ENCODE measurements around the gene ATP1A1.

ATP1A1 gene

DNA sequence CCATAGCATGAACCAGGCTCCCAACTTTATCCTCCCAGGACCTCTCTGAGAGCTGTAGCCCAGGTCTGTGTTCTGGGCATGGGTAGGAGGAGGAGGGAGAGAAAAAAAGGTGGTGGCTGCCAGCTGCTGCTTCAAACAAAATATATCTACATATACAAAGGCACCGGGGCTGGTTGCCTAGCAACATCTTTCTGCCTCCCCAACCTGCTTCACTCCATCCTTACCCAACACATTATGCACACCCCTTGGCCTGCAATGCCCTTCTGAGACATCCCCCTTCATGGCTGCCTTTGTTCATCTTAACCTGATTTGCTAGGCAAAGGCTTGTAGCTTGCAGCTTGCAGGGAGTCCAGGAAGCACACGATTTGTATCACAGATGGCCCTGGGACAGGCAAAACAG lies 27.2 kb upstream of the ATP1A1 start:
- DNase-seq: no peak

DNA sequence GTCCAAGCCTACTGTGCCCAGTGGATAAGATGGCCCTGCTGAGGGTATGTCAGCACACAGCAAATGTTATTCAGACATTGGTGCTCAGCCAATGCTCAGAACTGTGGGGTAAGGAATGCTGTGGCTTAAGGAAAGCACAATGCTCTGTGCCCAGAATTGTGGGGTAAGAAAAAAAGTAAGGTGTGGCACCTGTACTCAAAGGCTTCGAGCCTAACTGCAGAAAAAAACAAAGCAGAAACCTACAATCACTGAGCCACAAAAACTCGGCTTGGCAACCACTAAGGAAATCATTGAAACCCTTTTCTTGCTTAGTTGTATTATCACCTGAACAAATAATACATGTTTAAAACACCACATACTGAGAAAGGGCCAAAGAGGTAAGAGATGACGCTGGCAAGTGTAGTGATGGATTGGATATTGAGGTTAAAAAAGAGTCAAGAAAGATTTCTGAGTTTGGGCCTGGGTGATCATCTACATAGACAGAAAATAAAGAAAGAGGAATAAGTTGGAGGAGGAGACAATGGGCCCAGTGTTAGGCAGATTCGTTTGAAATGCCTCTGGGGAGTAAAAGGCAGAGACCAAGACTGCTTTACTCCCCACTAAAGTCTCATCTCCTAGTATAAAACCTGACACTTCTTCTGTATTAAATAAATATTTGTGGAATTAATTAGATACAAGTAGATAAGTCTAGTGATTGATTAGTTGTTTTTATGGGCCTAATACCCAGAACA lies 25.9 kb upstream of the ATP1A1 start:
- DNase-seq: no peak

DNA sequence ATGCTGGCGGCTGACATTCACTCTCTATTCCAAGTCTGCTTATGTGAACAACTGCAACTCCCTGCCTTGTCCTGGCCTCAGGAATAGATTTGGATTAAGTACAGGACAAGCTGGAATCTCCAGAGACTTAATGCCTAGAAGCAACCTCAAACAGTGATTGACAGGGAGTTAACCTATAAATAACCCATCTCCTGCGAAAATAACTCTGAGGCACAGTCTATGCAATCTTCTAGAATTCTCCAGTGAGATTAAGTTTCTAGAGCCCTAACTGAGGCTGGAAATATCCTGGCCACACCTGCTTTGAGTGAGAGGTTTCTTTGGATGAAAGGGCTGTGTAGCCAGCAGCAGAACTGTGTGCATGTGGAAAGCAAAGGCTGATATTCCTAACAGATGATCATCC lies 25.3 kb upstream of the ATP1A1 start:
- DNase-seq: no peak

DNA sequence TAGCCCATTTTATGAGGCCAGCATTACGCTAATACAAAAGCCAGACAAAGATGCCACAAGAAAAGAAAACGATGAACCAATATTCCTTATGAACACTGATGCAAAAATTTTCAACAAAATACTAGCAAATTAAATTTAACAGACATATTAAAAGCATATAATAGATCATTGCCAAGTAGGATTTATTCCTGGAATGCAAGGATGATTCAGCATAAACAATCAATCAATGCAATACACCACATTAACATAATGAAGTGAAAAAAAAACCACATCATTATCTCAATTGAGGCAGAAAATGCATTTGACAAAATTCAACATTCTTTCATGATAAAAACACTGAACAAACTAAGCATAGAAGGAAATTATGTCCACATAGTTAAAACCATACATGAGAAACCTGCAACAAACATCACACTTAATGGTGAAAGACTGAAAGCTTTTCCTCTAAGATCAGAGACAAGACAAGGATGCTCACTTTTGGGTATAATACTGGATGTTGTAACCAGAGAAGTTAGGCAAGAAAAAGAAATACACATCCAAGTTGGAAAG lies 22.9 kb upstream of the ATP1A1 start:
- DNase-seq: no peak

DNA sequence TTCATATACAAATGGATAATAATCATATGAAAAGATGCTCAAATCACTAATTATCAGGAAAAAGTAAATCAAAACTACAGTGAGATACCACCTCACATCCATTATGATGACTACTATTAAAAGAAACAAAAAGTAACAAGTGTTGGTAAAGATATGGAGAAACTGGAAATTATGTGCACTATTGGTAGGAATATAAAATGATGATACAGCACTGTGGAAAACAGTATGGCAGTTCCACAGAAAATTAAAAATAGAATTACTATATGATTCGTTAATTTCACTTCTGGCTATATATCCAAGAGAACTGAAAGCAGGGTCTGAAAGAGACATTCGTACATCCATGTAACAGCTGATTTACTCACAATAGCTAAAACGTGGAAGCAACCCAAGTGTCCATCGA lies 21.1 kb upstream of the ATP1A1 start:
- no peak for DNase-seq

DNA sequence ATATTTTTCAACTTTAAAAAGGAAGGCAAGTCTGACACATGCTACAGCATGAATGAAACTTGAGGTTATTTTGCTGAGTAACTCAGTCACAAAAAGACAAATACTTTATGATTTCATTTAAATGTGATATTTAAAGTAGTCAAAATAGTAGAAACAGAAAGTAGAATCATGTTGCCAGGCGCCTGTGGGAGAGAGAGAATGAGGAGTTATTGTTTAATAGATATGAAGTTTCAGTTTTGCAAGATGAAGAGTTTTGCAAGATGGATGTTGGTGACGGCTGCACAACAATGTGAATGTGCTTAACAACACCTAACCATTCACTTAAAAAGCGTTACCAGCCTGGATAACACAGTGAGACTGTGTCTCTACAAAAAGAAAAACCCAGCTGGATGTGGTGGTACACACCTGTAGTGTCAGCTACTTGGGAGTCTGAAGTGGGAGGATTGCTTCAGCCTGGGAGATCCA lies 20.7 kb upstream of the ATP1A1 start:
- no peak for DNase-seq

DNA sequence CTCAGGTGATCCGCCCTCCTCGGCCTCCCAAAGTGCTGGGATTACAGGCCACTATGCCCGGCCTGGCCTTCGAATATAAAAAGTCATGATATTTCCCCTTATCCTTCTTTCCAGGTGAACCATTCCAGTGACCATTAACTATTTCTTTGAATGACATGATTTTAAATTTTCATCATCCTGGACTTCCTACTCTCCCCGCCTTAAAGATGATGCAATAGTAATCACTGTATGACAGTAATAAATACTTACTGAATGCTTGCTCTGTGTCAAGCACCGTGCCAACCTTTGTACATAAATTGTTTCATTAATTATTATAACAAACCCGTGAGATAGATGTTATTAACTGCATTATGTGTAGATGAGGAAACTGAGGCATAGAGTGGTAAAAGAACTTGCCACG lies 19.9 kb upstream of the ATP1A1 start:
- no peak for DNase-seq

DNA sequence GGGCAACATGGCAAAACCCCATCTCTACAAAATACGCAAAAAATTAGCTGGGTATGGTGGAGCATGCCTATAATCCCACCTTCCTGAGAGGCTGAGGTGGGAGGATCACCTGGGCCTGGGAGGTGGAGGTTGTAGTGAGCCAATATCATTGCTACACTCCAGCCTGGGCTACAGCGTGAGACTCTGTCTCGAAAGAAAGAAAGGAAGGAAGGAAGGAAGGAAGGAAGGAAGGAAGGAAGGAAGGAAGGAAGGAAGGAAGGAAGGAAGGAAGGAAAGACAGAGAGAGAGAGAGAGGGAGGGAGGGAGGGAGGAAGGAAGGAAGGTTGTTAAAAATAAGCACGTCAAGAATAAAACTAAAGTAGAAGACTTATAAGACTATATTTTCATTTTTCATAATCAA lies 17.0 kb upstream of the ATP1A1 start:
- DNase-seq: no peak

DNA sequence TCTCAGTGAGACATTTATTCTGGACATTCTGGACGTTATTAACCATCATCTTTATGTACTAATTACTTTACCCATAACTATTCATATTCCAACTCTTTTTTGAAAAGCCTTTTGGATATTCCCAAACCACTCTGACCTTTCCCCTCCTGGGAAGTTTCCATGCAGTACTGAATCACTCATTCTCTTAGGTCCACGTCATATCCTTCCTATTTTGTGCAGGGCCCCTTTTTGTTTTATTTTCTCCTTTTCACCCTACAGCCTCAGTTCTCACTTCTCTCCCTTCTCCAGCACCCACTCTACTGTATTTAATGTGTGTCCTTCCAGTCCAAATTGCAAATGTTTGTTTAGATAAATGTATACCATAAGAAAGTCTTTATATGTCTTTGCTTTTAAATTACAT lies 16.4 kb upstream of the ATP1A1 start:
- DNase-seq: no peak

DNA sequence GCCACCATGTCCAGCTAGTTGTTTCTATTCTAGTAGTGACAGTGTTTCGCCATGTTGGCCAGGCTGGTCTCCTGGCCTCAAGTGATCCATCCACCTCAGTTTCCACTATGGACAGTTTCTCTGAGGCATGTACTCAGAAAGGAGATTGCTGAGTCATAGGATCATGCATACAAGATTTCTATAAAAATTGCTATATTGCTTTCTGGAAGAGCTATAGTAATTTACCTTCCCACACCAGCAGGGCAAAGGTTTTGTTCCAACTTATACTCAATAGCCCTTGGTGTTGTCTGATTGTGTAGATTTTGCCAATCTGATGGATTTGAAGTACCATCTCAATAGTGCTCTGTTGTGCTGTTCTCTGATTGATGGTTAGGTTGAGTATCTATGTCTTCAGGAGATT lies 15.6 kb upstream of the ATP1A1 start:
- no peak for DNase-seq

DNA sequence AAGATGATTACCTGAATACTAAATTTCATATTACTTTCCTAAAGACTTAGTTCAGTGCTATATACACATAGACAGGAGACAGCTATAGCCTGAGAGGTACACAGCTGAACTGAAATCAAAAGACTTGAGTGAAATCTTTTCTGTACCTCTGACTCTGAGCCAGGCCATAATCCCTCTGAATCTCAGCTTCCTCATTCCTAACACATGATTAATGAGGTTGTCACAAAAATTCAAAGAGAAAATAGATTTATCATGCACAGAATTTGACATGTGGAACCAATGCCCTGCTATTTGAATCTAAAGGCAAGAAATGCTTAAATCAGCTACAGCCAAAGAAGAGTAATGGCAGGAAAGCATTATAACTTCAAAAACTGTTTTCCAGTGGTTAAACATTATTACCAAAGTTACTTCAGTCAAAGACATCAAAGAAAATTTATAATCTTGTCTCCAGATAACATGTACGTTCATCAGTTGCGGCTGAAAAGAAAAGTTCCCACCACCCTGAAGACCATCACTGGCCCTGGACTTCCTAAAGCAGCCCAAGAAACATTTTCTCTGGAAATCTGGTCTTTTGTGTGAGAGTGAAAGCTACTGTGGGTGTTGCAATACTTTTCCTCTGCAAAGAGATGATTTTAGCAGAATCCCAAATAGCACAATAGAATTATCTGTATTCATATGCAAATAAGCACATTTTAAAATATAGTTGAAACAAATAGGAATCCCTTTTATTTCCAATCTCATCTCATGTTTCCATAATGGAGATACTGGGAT lies 13.8 kb upstream of the ATP1A1 start:
- DNase-seq: no peak

DNA sequence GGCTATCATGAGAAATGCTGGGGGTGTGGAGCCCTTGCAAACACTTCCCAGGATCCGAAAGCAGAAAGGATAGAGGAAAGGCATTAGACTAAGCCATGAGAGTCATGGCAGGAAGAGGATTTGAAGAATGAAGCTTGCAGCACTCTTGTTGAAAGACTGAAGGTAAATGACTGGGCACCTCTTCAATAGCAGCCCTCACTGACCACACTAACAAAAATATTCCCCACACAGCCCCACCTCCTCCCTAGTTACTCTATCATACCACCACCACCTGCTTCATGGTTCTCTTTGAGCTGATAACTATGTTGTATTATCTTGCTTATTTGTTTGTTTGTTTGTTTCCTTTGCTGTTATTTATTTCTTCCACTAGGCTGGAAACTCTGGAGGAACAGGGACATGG lies 13.2 kb upstream of the ATP1A1 start:
- no peak for DNase-seq

DNA sequence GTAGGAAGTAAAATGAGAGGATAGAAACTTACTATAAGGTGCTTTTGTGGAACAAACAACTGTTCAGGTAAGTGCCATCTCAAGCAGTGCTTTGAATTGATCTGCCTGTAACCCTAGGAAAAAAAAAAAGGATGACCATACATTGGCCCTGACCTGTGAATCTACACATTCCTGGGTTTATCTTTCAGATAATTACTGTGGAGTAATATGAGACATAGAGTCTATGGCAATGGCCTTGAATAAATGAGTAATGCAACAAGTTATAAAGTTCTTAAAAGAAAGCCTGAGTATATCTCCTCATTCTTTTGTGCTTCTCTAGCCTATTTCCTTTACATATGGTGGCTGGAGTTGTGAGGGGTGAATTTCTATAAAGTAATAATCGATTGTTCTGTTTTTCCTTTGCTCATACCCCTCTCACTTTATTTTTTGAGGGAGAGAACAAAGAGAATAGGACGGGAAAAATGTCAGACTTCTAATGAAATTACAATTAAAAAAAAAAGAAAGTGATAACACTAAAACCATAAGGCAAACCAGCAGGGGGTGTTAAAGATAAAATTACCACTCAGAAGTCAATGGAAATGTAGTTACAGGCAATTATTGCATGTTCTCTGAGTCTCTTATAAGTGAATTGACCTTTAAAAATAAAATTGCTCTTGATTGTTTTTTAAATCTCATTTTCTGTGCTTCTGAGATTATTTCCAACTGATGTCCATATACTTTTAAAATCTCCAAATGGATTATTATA lies 12.4 kb upstream of the ATP1A1 start:
- DNase-seq: no peak

DNA sequence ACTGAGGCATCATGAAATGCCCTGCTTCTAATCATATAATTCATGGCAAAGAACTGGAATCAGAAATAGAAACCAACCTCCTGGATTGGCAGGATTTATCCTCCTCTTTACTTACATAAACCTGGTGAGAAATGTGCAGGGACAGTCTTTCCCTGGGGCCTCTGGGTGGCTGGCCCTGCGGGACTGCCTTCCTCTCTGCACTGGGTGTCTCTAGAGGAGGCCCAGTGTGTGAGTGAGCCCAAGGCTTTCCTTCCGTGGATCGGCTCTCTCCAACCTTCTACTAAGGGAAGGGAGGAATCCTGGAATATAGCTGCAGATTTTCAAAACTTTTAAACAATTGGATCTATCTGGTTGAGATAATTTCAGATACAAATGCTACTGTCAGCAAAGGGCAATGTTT lies 11.4 kb upstream of the ATP1A1 start:
- no peak for DNase-seq

DNA sequence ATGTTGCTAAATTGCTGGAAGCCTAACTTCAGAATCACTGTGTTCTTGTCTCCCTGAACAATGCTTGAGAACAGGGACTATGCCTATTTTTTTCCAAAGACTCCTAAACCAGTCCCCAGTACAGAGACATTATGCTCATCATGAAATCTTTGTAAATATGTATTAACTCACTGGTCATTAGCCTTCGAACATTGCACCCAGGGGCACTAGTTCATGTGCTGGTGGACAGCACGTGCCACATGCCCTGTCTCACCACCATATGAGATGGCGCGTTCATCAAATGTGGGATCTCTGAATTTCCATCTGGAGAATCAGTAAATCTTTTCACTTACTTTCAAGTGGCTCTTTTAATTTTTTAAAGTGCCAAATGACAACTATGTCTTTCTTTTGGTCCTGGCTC lies 11.0 kb upstream of the ATP1A1 start:
- no peak for DNase-seq

DNA sequence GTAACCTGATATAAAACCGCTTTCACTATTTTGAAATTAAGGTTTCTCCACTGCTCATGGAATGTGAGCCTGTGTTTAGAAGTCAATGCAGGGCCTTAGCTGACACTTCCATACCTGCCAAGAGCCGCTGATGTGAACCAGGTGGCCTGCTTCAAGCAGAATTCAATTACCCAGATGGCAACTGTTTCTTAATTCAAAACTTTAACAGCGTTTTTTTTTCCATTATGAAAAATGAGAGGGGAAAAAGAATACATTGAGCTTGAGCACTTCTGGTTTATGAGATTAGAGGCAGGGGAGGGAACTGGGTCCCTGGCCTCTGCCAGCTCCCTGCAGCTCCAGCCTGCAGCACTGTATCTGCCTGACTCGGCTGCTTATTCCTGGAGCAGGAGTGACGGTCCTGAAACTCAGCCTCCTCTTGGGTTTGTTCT lies 7.7 kb upstream of the ATP1A1 start:
- no peak for DNase-seq

DNA sequence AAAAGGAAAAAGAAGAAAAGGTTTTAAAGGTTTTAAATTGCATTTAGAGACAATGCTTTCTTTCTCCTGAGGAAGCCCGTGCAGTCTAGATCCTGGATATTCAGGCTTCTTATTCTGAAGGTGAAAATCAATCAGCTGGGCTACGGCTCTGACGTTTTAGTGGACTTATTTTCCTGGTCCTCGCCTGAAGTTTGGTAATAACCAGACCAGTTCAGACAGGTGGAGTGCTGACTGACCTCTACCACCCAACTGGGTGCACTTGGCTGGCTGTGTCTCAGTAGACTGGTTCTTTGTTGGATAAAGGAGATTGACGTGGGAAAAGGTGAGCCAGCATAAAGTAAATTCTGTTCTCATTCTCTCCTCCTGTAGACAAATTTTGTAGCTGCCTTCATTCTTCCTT lies 7.2 kb upstream of the ATP1A1 start:
- DNase-seq: no peak

DNA sequence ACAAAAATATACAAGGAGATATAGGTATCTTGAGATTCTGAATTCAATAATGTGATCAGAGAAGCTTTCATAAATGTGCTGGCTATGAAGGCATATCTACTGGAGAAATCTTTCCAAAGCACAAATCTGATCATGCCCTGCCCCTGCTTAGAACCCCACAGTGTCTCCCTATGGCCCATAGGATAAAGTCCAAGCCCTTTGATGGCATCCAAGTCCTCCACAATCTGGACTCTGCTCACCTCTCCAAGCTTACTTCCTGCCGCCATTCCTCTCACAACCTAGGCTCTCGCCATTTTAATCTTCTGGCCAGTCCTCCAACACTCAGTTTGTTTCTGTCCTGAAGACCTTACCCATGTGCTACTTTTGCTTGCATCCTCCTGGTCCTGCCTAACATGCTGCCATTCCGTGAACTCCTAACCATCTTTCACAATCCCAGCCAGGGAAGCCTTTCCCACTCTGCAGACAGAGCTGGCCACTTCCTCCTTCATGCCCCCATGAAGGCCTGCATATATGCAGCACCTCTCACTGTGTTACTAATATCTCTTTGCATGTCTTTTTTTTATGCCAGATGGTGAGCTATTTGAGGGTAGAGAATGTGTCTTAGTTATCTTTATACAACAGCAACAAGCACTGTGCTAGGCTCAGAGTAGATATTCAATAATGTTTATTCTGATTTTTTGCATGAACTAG lies 5.6 kb upstream of the ATP1A1 start:
- no peak for DNase-seq

DNA sequence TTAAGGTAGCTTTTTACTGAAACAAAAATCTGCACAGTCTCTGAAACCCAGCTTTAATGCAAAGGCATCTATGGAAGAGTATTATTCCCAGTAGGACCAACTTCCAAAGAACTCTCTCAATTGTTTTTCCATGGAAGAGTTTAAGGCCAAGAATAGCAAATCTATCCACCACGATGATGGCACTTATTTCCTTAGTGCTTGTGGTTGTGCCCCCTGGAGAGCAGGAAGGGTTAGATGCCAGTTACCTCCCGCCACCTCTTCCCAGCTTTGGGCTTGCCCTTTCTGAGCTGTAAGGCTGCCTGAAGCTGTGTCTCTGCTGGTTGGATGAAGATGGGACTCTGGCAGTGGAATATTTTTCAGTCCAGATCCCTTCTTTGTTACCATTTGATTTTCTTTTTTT lies 4.8 kb upstream of the ATP1A1 start:
- DNase-seq: no peak

DNA sequence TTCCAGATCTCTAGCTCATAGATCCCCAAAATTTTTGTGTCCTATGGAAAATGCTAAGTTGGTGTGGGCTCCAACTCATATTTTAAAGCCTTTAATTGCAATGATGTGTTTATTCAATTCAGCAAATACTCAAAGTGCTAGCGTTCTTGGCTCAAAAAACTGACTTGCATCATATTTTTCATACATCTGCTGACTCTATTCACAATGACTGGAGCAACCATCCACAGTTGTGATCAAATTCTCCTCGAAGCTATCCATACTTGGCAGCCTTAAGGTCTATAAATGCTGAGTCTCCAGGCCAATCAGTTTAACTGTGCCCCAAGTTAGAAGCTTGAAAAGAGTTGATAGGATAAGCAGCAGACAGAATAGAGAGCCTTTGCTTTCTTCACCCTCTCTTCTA lies 2.9 kb upstream of the ATP1A1 start:
- DNase-seq: no peak

DNA sequence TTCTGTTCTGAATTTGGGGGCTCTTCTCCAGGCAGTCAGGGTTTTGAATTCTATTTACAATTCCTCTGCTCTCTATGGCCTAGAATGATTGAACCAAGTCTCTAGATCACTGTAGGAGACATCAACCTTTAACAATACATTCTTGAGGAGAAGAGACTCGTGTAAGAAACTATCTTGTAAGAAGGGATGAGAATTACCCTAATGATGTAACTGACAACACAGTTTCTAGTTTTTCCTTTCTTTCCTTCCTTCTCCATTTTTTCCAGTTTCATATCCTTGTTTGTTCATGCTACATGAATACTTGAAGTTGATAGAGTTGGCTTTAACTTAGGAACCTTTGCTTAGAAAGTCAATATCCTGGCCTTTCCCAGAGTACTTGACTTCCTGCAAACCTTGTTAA lies 1.3 kb upstream of the ATP1A1 start:
- no peak for DNase-seq

DNA sequence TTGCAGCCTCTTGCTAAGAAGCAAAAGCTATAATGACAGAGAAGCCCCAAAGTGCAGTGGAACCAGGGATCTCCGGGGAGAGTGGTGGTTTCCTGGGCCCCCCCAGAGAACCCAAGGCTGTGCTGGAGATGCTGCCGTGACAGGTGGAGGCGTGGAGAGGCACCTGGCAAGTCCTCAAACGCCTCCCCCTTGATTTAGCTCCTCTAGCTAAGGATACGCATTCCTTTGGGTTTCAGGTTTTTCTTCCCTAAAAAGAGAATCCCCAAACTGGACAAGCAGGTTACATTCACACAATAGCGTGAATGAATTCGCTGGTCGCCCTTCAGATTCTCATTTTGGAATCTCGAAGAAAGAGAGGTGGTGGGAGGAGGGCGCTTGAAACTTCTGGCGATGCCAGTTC lies 853 bp upstream of the ATP1A1 start:
- DNase-seq: no peak
